OCI-LY7 (cell line): ENCODE measurements around the gene TLR3. TPM values are rescaled to one million over a fixed set of nuclear protein-coding genes. Genes with fewer than 3 reads are reported as not detected.

ENCODE experiments used
- BruUV-seq: library from RNA; stranded (reverse); fragments of 400-500 nt; replicated peaks from 2 replicates; lab custom pipeline; 2021; lab: Mats Ljungman, UMichigan
- CTCF ChIA-PET: fragments of 300-600 bp; sonication (Branson Sonifier 250); formaldehyde crosslinking; loops from one replicate; lab custom pipeline; 2022; ENCODE audit warnings: antibody characterized with exemption; ENCODE audit not compliant: unreplicated experiment; lab: Charles Lee
- POLR2A ChIA-PET: fragments of 300-600 bp; sonication (Branson Sonifier 250); formaldehyde crosslinking; loops from one replicate; lab custom pipeline; 2022; ENCODE audit warnings: antibody characterized with exemption; lab: Charles Lee
- DNase-seq: peaks from one replicate; pipeline ENCODE4 v3.0.0-alpha.2; 2015; ENCODE audit warnings: low spot score
- H2AFZ ChIP-seq: fragments of 200-600 bp; sonication (generic), shearing (Covaris generic); 2 replicates; pipeline ENCODE4 v1.6.1; 2014; ENCODE audit warnings: mild to moderate bottlenecking, antibody characterized with exemption, low read length, moderate library complexity
- H3K27ac ChIP-seq: fragments of 200-600 bp; sonication (generic); 2 replicates; pipeline ENCODE4 v1.5.1; 2014; ENCODE audit warnings: mixed run types, low read depth, mild to moderate bottlenecking, moderate library complexity, low read length, inconsistent platforms; ENCODE audit not compliant: poor library complexity, severe bottlenecking
- H3K36me3 ChIP-seq: fragments of 200-600 bp; sonication (generic); 2 replicates; pipeline ENCODE4 v1.6.1; 2014; ENCODE audit warnings: mild to moderate bottlenecking, antibody characterized with exemption, low read length, moderate library complexity, mixed read lengths; ENCODE audit not compliant: insufficient read depth
- H3K4me1 ChIP-seq: fragments of 200-600 bp; sonication (generic); 2 replicates; pipeline ENCODE4 v1.5.1; 2014; ENCODE audit warnings: mild to moderate bottlenecking, low read length; ENCODE audit not compliant: insufficient read depth, poor library complexity, severe bottlenecking
- H3K4me2 ChIP-seq: fragments of 200-600 bp; sonication (generic); 2 replicates; pipeline ENCODE4 v1.6.1; 2014; ENCODE audit warnings: mild to moderate bottlenecking, low read length
- H3K4me3 ChIP-seq: fragments of 200-600 bp; sonication (generic); 2 replicates; pipeline ENCODE4 v1.5.1; 2014; ENCODE audit warnings: mild to moderate bottlenecking, low read depth, low read length; ENCODE audit not compliant: poor library complexity, severe bottlenecking
- H3K79me2 ChIP-seq: fragments of 200-600 bp; sonication (generic); 2 replicates; pipeline ENCODE4 v1.6.1; 2016; ENCODE audit warnings: low read depth, mild to moderate bottlenecking, low read length, moderate library complexity, mixed read lengths; ENCODE audit not compliant: insufficient read depth
- H3K9me2 ChIP-seq: fragments of 200-600 bp; sonication (generic); 2 replicates; pipeline ENCODE4 v1.6.1; 2016; ENCODE audit warnings: mild to moderate bottlenecking, low read length, mixed read lengths; ENCODE audit not compliant: insufficient read depth
- H3K9me3 ChIP-seq: fragments of 200-600 bp; sonication (generic); 2 replicates; pipeline ENCODE4 v1.6.1; 2014; ENCODE audit warnings: mild to moderate bottlenecking, mixed run types, low read length, mixed read lengths
- H4K20me1 ChIP-seq: fragments of 200-600 bp; sonication (generic); 2 replicates; pipeline ENCODE4 v1.6.1; 2014; ENCODE audit warnings: mild to moderate bottlenecking, antibody characterized with exemption, low read length, moderate library complexity, mixed read lengths; ENCODE audit not compliant: insufficient read depth
- EZH2phosphoT487 ChIP-seq: fragments of 200-600 bp; sonication (generic); IDR thresholded peaks from 2 replicates; pipeline ENCODE4 v1.6.1; 2018; ENCODE audit warnings: low read depth, borderline replicate concordance, mild to moderate bottlenecking, mixed run types, antibody characterized with exemption, low read length, moderate library complexity, mixed read lengths
- intact Hi-C: fragments of 100-400 bp; cut with micrococcal nuclease; formaldehyde crosslinking; loops from one replicate; pipeline ENCODE4 v1.10.0; 2022; ENCODE audit not compliant: unreplicated experiment
- total RNA-seq, 2 experiments: library from RNA; depleted of rRNA in 1 of 2; stranded (reverse); fragments of >200 nt in 1 of 2; shearing (Covaris generic) in 1 of 2; gene quantifications; 2 replicates each; pipeline ENCODE4 v1.2.3, GENCODE V29; 2014 to 2022
- TF ChIP-seq, protein P1 (sequence below): fragments of 200-600 bp; sonication (generic); conservative IDR thresholded peaks from 2 replicates; pipeline ENCODE4 v1.5.1; 2014; ENCODE audit warnings: mild to moderate bottlenecking, antibody characterized with exemption, low read length, moderate library complexity, mixed read lengths

TLR3 gene
- total RNA-seq, 2 experiments from 2014 or later = 0.38 to 0.53 TPM

DNA sequence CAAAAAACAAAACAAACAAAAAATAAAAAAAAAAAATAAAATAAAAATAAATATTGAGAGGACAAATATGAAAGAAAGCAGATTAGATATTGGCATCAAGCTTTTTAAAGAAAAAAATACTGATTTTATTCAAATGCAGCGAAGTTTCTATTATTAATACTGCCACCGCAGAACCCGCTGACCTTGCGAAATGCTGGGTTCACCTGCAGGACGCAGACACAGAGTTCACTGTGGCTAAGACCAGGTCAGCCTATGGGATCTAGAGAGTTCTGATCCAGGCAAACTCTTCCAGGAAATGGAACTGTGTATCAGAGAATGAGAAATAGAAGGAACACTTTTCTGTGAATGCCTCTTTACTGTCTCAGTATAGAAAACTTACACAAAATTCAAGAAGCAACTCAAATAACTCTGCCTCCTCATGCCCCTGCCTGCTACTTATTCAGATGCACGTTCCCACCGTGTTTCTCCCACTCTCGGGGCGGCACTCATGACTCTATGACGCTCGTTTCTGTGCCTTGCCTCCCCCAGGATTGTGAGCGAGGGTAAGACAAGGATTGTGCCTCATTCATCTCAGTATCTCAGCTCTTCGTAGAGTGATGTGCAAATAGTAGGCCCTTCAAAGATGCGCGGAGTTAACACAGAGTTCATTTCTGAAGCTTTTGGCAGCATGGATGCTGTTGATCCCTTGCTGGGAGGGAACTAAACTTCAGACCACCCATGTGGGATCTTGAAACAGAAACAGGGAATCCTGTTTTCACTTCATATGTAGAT is 44.1 kb upstream of the TLR3 start:
- no peaks in the 10 kb centered on the region for H3K36me3 ChIP-seq
- H3K9me3 ChIP-seq = no peaks in the 10 kb centered on the region
- no TSS peak for BruUV-seq
- no peak overlapping the region for H2AFZ ChIP-seq
- no peak for DNase-seq
- H3K27ac ChIP-seq = no peak overlapping the region
- H3K9me2 ChIP-seq = no peaks in the 10 kb centered on the region
- no peak for TF ChIP-seq EZH2phosphoT487
- TF ChIP-seq, protein P1, sequence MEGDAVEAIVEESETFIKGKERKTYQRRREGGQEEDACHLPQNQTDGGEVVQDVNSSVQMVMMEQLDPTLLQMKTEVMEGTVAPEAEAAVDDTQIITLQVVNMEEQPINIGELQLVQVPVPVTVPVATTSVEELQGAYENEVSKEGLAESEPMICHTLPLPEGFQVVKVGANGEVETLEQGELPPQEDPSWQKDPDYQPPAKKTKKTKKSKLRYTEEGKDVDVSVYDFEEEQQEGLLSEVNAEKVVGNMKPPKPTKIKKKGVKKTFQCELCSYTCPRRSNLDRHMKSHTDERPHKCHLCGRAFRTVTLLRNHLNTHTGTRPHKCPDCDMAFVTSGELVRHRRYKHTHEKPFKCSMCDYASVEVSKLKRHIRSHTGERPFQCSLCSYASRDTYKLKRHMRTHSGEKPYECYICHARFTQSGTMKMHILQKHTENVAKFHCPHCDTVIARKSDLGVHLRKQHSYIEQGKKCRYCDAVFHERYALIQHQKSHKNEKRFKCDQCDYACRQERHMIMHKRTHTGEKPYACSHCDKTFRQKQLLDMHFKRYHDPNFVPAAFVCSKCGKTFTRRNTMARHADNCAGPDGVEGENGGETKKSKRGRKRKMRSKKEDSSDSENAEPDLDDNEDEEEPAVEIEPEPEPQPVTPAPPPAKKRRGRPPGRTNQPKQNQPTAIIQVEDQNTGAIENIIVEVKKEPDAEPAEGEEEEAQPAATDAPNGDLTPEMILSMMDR = no peak
- H3K79me2 ChIP-seq = no peaks in the 10 kb centered on the region
- H3K4me3 ChIP-seq = no peak overlapping the region
- intact Hi-C loops = loop anchor here (5.0 kb wide), 1 partner anchor 553 kb away; the partner anchor contains the start of gene CCDC110
- H4K20me1 ChIP-seq = no peaks in the 10 kb centered on the region
- H3K4me2 ChIP-seq = no peak overlapping the region
- CTCF ChIA-PET = no interaction called here
- H3K4me1 ChIP-seq = no peaks in the 10 kb centered on the region
- POLR2A ChIA-PET = interaction anchor here (0.5 kb wide), 2 partner anchors 592 to 857 kb away, joined by 4 to 6 read pairs; no protein-coding TSS in a partner anchor

DNA sequence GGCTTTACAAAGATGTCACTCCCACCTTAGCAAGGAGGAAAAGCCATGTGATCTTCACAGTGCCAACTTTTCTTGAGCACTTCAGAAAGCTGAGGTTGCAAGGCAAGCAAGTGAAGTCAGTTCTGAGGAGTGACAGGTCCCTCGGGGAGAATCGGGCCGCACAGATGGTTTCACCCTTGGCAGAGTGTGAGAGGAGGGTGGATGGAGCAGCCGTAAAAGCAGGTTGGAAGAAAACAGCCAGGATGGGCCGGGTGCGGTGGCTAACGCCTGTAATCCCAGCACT is 43.6 kb upstream of the TLR3 start:
- Histone ChIP-seq H2AFZ (no peak overlapping the region), H3K4me3 (no peak overlapping the region), H4K20me1 (no peaks in the 10 kb centered on the region), H3K9me3 (no peaks in the 10 kb centered on the region), H3K36me3 (no peaks in the 10 kb centered on the region), H3K27ac (no peak overlapping the region), H3K4me2 (no peak overlapping the region), H3K79me2 (no peaks in the 10 kb centered on the region), H3K4me1 (no peaks in the 10 kb centered on the region), H3K9me2 (no peaks in the 10 kb centered on the region)
- POLR2A ChIA-PET = interaction anchor here (1.5 kb wide), 1 partner anchor 400 kb away, joined by 3 read pairs; no protein-coding TSS in a partner anchor
- no TSS peak for BruUV-seq
- TF ChIP-seq, protein P1 = no peak
- TF ChIP-seq EZH2phosphoT487 = no peak
- no peak for DNase-seq
- CTCF ChIA-PET = no interaction called here
- intact Hi-C loops = no loop called here

DNA sequence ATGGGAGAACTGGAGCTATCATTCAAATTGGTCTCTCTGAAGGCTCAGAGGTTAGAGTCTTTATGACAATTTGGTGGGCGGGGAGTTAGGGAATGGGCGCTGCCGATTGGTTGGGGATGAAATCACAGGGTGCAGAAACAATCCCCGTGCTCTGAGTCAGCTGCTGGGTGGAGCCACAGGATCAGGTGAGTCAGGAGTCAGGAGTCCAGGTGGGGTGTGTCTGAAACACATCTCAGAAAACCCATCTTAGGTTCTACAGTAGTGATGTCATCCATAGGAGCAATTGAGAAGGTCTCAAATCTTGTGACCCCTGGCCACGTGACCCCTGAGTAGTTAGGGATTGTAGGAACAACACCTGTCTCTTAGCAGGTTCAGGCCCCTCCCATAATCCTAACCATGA is 41.6 kb upstream of the TLR3 start:
- no TSS peak for BruUV-seq
- H3K79me2 ChIP-seq = no peaks in the 10 kb centered on the region
- H3K4me2 ChIP-seq = no peak overlapping the region
- no peaks in the 10 kb centered on the region for H4K20me1 ChIP-seq
- H3K36me3 ChIP-seq = no peaks in the 10 kb centered on the region
- no peaks in the 10 kb centered on the region for H3K9me3 ChIP-seq
- no peaks in the 10 kb centered on the region for H3K4me1 ChIP-seq
- ChIA-PET CTCF (no interaction called here), POLR2A (interaction anchor here (1.1 kb wide), 1 partner anchor 55 kb away, joined by 3 read pairs; no protein-coding TSS in a partner anchor)
- no peak overlapping the region for H2AFZ ChIP-seq
- intact Hi-C loops = no loop called here
- TF ChIP-seq EZH2phosphoT487 = no peak
- TF ChIP-seq, protein P1 = no peak
- no peak overlapping the region for H3K27ac ChIP-seq
- no peaks in the 10 kb centered on the region for H3K9me2 ChIP-seq
- DNase-seq = no peak
- H3K4me3 ChIP-seq = no peak overlapping the region
